ENCODE data around the gene ALDH18A1. TPM values are rescaled to one million over a fixed set of nuclear protein-coding genes. Genes with fewer than 3 reads are reported as not detected.

Gene ALDH18A1
- total RNA-seq, 1 donor from 2014 or later, result 211 TPM

GRCh38 chr10:95556994-95557767, 99.3 kb downstream of the ALDH18A1 start:
- DNase-seq (ENCODE audit: low read depth), result no peak

Other genes with a start within 250 kb of the ALDH18A1 start
- gene SORBS1, start 95.3 kb downstream of the ALDH18A1 start, total RNA-seq, result 4.3 and 9.8 TPM in 2 replicates
- 17.7 and 48.1 TPM in 2 replicates for gene TCTN3, start 37.2 kb upstream of the ALDH18A1 start, total RNA-seq
- gene ENTPD1, start 99.5 kb upstream of the ALDH18A1 start, total RNA-seq, result 0.20 and 0.52 TPM in 2 replicates